Hematopoietic multipotent progenitor cell treated with erythropoietin and hydrocortisone succinate and interleukin-3 and kit ligand, for 6 days (in vitro differentiated cells): Measurements from ENCODE around the gene TTC13.

Source experiments
- DNase-seq: peaks from one replicate; pipeline ENCODE4 v3.0.0-alpha.2; 2015

The TTC13 gene

DNA sequence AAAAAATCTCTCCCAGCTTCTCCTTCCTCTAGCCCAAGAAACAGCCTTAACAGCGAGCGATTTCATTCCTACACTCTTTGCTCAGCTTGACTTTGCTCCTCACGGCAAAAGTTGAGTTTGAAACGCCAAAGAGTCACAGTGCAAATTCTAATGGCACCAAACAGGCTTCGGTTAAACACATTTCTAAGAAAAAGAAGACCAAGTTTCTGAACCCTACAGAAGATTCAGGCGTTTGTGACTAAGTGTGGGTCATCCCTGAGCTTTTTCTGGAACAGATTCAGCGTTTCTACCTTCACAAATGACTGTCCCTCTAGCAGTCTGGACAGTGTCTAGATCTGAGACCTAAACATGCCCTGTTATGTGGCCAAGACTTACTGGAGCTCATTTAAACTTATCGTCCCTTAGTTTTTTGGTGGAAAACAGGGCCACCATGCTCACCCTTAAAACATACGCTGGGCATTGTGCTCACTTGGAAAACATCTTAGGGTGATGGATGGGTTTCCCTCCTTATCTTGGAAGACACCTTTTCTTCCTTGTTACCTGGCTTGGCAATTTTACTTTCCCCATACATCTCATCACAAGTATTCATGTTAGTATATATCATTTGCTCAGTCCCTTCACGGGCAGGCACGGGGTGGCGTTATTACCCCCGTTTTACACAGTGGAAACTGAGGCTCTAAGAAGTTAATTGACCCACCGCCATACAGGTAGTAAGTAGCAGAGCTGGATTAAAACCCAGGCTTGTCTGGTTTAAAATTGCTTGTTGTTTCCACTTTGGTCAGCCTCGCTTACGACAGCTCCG, 111.4 kb downstream of the TTC13 start:
- peak; percentile 39 for DNase-seq

DNA sequence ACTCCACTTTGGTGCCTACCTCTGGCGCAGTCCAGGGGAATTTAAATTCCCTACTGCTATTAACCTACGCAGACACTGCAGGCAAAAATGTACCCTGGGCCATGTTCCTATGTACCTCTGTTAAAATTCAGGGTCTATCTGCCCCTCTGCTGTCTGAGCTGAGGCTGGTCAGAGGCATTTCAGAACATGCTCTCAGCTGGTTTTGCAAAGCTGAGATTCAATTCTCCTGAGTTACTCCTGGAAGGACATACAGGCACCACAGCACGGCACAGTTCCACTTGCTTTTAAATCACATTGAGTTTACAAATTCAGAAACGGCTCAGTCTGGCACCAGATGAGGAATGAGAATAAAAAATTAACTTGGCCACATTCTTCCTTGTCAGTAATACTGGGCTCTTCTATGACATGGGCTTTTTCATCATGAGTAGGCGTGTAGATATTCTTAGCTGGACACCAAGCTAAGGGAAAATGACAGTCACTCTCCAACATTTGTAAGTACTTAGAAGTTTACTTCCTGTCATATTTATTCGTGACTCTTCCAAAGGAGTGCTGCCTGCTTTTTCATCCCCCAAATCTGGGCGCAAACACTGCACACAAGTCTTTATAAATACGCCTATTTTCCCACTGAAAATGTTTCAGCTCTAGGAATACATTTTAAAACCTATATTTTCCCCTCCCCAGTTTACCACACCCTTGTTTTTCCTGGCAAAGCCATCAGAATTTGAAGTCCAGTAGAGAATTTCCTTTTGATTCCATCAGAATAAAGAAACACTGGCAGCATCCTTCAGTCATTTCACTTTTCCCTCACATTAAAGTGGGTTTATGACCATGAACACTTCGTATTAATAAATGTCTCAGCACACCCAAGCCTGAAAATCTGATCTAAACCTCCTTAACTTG, 112.2 kb downstream of the TTC13 start:
- DNase-seq, result no peak

DNA sequence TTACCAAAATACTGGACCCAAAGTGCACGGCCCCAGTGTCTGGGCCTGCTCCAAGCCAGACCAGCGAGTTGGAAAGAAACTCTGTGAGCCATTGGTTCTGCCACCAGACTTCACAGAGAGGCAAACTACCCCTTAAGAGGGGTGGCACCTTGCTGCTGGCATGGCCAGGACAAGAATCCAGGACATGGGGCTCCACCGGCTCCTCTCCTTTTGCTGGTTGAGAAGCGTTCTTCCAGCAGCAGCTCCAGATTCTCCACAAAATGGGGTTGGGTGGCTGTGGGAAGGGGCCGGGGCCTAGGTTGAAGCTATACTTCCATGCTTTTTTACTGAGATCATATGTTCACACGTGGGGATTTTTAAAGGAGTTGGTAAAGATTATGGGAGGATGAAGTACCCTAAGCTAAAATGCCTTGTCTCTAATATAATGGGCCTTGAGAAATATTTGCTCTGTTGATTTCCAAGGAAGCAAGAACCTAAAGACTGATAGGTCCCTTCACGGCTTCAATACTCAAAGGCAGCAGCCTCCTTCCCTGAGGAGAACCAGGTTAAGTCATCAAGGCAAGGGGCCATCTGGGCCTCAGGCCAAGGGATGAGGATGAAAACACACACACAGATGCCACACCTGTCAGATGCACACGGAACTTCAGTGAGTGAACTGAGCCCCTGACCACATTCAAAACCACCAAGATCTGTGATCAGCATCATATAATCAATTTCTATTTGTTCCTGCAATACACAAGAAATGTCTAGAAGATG, 113.4 kb downstream of the TTC13 start:
- no peak for DNase-seq

DNA sequence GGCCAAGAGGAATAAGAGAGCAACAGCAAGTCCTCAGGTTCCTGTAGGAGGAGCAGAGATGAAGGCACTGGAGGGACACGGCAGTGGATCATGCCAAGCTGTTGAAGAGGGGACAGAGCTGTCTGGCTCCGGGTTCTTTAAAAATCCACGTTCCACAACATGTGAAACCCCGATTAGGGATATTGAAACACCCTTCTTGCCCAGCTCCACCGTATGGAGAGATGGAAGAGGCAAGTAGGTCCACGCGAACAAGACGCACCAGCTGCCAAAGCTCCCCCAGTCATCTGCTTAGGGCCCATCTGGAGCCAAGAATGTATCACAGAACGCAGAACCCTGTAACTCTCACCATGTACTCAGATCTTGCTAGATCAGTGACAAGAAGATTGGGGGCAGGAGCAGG, 114.2 kb downstream of the TTC13 start:
- DNase-seq, result no peak

DNA sequence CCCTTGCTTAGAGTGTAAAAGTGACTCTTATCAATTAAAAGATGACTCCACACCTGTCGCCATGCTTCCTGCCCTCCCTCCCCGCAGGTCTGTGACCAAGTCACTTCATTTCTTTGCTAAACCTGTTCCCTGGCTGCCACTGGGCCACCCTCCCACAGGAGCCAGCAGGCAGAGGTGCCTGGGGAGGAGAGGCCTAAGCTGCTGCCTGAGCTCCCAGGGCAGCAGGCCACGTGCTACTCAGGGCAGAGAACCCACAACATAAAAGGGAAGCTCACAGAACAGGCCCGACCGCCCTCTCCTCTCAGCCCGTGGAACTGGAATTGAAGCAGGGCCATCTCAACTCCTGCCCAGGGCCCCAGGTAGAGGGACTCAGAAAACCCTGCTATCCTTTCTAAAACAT, 115.2 kb downstream of the TTC13 start:
- DNase-seq, result peak; percentile 58

DNA sequence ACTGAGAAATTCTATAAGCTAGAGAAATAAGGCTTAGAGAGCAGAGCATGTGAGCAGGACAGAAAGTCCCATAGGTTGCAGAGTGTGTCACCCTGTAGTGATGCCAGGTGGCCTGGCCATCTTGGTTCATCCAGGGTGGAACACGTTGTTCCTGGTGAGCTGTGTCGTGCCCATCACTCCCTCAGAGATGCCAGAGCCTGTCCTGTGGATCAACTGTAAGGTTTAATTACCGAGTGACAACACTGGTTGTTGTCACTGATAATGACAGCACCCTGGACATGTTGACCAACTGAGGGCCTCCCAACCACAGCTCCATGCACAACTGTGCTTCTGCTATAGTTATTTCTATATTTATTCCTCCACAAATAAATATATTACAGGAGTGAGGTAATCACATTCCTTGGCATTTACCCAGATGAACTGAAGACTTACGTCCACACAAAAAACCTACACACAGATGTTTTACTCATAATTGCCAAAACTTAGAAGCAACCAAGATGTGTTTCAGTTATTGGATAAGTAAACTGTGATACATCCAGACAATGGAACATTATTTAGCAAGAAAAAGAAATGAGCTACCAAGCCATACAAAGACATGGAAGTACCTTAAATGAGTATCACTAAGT, 116.6 kb downstream of the TTC13 start:
- DNase-seq, result no peak

DNA sequence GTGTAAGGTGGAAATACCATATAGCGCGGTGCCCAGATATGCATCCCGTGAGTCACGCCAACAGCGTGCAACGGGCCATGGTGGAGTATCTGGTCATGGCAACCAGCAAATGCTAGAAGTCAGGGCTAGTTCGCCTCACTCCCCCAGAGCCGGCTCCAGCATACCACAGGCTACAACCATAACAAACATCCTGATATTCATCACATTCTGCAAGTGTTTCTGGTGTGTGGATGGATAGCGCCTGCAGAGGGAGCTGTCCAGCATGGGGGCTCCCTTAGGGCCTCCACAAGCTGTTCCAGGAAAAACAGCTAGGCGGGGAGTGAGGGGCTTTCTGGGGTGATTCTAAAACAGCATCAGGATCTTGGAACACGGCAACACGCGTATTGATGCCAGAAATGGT, 117.2 kb downstream of the TTC13 start:
- DNase-seq, result no peak

DNA sequence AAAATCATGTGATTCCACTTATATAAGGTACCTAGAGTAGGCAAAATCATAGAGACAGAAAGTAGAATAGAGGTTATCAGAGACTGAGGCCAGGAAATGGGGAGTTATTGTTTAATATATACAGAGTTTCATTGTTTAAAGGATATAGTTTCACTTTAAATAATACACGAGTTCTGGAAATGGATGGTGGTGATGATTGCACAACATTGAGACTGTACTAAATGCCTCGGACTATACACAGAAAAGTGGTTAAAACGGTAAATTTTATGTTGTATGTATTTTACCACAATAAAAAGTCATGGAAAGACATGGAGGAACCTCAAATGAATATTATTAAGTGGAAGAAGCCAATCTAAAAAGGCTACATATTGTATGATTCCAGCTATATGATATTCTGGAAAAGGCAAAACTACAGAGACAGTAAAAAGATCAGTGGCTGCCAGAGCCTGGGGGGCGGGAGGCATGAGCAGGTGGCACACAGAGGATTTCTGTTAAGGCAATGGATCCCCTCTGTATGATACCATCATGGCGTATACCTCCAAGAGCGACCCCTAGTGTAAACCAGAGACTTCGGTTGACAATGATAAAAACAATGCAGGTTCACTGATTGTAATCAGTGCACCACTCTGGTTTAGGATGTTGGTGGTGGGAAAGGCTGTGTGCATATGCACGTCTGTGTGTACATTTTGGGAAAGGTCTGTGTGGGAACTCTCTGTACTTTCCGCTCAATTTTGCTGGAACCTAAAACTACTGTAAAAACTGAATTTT, 117.9 kb downstream of the TTC13 start:
- DNase-seq, result no peak

DNA sequence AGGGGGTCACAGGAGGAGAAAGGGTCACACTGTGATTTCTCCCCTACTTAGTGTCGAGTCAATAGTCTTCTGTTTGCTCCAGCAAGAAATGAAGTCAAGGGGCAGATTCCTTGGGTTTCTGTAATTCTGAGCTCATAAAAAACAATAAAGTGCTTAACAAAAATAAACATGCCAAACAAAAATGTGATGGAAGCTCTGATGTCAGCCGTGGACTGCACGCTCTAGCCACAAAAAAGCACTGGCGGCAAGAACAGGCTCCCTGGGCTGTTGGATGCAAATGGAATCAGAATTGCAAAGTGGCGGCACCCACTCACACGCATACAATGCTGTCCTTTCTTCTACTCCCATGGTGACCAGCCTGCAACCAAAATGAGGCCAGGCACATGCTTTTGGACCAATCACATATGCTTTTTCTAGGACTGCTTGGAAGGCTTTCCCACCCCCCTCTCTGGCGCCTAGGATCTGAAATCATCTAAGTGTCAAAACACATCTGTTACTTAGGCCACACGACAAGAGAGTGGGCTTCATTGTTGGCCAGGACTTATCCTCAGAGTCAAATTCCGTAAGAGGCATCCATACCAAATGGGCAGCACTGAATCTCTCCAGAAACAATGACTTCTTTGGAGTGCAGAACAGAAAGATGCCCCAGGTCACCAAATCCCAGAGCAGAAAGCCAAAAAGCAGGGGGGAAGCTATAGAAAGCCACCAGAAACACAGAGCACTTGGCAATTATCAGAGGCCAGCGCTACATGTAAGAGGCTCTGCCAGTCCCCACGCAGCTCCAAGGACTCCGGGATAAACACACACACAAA, 119.5 kb downstream of the TTC13 start:
- no peak for DNase-seq

DNA sequence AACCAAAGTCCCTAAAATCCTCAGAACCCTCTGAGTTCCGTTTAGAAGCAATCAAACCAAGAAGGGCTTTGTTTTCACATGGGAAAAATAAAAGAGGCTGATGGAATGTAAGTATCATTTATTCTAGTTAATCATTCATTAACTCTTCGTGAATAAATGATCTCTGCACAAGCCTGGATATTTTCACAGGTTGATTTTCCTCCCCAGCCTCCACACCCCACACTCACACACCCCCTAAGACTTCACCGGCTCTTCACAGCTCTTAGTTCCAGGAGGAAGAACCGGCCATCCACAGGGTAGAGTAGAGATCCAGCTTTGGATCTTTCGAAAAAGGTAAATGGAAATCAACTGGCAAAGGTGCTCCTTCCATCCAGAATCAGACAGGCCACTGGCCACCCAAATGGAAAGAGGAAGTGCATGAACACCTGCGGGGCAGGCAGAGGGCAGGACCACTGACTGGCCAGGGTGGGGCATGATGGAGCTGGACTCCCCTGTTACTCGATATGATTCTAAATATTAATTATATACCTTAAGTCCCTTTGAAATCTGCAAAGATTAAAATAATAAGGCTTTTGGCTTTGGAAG, 120.3 kb downstream of the TTC13 start:
- DNase-seq, result no peak

DNA sequence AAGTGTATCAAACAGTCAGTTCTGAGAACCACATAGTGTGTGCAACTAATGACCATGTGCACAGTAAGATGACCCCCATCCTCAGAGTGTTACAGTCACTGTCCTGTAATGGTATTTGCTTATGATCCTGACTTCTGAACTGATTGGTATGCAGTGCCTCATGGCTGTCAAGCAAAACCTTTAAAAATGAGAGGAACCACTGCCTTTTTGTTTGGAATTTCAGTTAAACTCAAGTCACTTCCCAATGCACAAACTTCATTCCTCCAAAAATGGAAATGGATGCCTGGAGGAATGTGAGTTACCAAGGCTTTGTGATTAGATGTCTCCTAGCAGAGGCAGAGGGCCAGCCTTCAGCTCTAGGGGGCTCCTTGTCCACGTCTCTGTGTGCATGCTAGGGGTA, 120.8 kb downstream of the TTC13 start:
- no peak for DNase-seq

DNA sequence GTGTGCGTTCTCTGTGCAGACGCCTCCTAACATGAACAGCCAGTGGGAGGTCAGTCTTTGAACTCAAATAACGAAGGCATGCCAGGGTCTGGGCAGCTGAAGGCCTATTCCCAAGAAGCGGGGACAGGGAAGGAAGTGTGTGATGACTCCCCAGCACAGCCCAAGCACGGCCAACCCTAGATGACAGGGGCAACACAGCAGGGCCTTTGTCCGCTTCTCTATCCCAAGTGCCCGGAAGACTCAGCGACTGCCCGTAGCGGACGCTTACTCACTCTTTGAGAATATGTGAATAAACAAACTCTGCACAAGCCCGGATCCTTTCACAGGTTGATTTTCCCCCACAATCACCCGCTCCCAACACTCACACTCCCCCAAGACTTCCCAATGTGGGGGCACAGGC, 121.6 kb downstream of the TTC13 start:
- no peak for DNase-seq
